Measurements from ENCODE around the gene MMP15.
"Not testable (repeated sequence)": the region's sequence is repeated elsewhere in the genome, so short reads cannot be mapped to it uniquely, and the experiment has no call there.

Gene MMP15

GRCh38 chr16:58025351-58026138, at the start of gene MMP15:
MMP15 (plus strand) TSS chr16:58025754; CDS start chr16:58026351, 597 bp downstream.
- DNase-seq, result no peak

- no peak for DNase-seq
Observed at GRCh38 chr16:57976331-57976796, 49.2 kb upstream of the MMP15 start.

- DNase-seq, result no peak
Observed at GRCh38 chr16:57977418-57978069, 48.0 kb upstream of the MMP15 start.

- not testable (repeated sequence) for DNase-seq
Observed at GRCh38 chr16:57978070-57978465, 47.5 kb upstream of the MMP15 start.

GRCh38 chr16:57979006-57979585, 46.5 kb upstream of the MMP15 start:
- DNase-seq, result no peak

GRCh38 chr16:57981636-57982035, 43.9 kb upstream of the MMP15 start:
- DNase-seq, result no peak

GRCh38 chr16:57982385-57982784, 43.2 kb upstream of the MMP15 start:
- DNase-seq, result no peak

- DNase-seq, result no peak
Observed at GRCh38 chr16:57984443-57985203, 40.9 kb upstream of the MMP15 start.

- no peak for DNase-seq
Observed at GRCh38 chr16:57985204-57986181, 40.1 kb upstream of the MMP15 start.

GRCh38 chr16:57986196-57986595, 39.4 kb upstream of the MMP15 start:
- DNase-seq, result no peak

GRCh38 chr16:57987441-57988177, 37.9 kb upstream of the MMP15 start:
- DNase-seq, result no peak

- DNase-seq, result no peak
Observed at GRCh38 chr16:57988929-57989328, 36.6 kb upstream of the MMP15 start.

- no peak for DNase-seq
Observed at GRCh38 chr16:57991551-57992059, 33.9 kb upstream of the MMP15 start.

- DNase-seq, result no peak
Observed at GRCh38 chr16:57992084-57992483, 33.5 kb upstream of the MMP15 start.

- no peak for DNase-seq
Observed at GRCh38 chr16:57993438-57993837, 32.1 kb upstream of the MMP15 start.

GRCh38 chr16:57993897-57994296, 31.7 kb upstream of the MMP15 start:
- DNase-seq, result no peak

GRCh38 chr16:57994361-57994760, 31.2 kb upstream of the MMP15 start:
- no peak for DNase-seq

GRCh38 chr16:57994778-57995177, 30.8 kb upstream of the MMP15 start:
- DNase-seq, result no peak

GRCh38 chr16:57995721-57996405, 29.7 kb upstream of the MMP15 start:
- DNase-seq, result no peak

Measured in T1000 (cell line).